ENCODE data around the gene TMTC2.

The TMTC2 gene

DNA sequence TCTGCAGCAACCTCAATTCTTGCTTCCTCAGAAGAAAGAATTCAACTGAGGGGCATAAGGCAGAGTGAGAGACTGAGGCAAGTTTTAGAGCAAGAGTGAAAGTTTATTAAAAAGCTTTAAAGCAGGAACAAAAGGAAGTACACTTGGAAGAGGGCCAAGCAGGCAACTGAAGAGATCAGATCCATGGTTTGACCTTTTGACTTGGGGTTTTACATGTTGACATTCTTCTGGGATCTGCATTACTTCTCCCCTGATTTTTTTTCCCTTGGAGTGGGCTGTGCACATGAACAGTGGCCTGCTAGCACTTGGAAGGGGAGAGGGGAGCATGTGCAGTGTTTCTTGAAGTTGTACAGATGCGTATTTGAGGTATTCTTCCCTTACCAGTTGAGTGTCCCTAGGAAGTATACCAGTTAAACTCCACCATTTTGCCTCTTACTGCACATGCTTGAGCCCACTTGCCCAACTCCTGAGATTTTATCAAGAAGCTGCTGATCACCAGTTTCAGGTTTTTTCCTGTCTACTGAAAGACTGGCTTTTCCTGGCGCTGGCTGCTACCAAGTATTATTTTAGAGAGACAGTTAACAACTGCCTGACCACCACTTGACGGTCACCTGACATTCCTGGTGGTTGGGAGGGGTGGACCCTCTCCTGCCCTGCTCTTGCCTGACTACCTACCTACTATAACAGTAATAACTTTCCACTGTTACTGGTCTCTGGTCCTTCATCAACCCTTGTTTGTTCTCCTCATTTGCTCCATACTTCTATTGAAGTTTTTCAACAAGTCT lies 26.0 kb upstream of the TMTC2 start:
- no peak overlapping the region for H3K4me3 ChIP-seq (ENCODE audit: low read depth, low read length)

DNA sequence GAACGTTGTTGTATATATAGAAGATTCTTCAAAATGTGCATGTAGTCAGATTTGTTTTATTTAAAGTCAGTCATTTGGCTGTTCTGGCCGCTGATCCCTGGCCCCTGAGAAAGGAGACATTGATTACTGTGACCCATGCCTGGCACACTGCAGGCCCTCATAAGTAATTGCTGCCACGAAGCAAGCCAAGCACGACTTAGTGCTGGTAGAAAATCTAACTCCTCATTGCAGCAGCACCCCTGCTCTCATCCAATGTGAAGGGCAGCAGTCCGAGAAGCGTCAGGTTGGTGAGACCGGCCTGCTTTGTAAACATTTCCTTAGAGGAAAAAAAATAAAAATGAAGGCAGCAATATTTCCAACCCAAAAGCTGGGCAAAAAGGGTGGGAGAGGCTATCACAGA lies 22.8 kb upstream of the TMTC2 start:
- H3K9me3 ChIP-seq (ENCODE audit: control insufficient read depth, insufficient read depth, low read length): no peaks in the 10 kb centered on the region
- H3K4me1 ChIP-seq (ENCODE audit: control insufficient read depth, insufficient read depth, low read length): no peaks in the 10 kb centered on the region
- no peaks in the 10 kb centered on the region for H3K36me3 ChIP-seq (ENCODE audit: control insufficient read depth, insufficient read depth, low read length)
- no peak overlapping the region for H3K9ac ChIP-seq (ENCODE audit: low read depth, low read length)
- H3K4me3 ChIP-seq (ENCODE audit: low read depth, low read length): no peak overlapping the region
- H3K27me3 ChIP-seq (ENCODE audit: control insufficient read depth, insufficient read depth, low read length): no peaks in the 10 kb centered on the region

More for the DNA sequence above, 26.0 kb upstream of the TMTC2 start:
- Histone ChIP-seq H3K36me3 (ENCODE audit: control insufficient read depth, insufficient read depth, low read length) (no peaks in the 10 kb centered on the region), H3K27me3 (ENCODE audit: control insufficient read depth, insufficient read depth, low read length) (no peaks in the 10 kb centered on the region), H3K9ac (ENCODE audit: low read depth, low read length) (no peak overlapping the region), H3K9me3 (ENCODE audit: control insufficient read depth, insufficient read depth, low read length) (no peaks in the 10 kb centered on the region), H3K4me1 (ENCODE audit: control insufficient read depth, insufficient read depth, low read length) (no peaks in the 10 kb centered on the region)

DNA sequence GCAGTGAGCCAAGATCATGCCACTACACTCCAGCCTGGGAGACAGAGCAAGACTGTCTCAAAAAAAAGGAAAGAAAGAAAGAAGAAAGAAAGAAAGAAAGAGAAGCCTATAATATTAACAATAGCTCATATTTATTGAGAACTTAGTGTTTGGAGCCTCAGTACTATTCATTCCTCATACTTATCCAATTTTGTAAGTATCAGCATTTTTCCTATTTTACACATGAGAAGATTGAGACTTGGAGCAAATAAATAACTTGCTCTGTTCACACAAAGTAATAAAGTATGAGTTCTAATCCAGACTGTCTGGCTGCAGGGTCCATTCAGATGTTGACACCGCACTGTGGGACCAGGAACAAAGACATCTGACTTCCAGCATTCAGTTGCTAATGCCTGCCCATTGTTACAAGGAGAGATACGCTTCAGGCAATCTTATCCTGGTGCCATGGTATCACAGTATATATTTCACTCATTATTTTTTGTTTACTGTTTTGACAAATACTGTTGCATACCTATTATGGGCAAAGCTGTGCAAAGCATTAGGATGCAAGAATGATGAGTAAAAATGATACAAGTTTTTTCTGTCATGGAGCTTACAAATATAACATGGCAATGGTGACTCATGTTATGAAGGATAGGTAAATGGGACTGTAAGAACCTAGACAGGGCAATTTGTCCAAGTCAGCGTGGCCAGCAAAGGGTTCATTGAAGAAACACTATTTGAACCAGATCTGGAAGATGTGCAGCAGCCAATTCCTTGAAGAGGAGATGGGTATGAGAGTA lies 21.4 kb upstream of the TMTC2 start:
- Histone ChIP-seq H3K9me3 (ENCODE audit: control insufficient read depth, insufficient read depth, low read length) (no peaks in the 10 kb centered on the region), H3K36me3 (ENCODE audit: control insufficient read depth, insufficient read depth, low read length) (no peaks in the 10 kb centered on the region), H3K4me1 (ENCODE audit: control insufficient read depth, insufficient read depth, low read length) (no peaks in the 10 kb centered on the region), H3K9ac (ENCODE audit: low read depth, low read length) (no peak overlapping the region), H3K27me3 (ENCODE audit: control insufficient read depth, insufficient read depth, low read length) (no peaks in the 10 kb centered on the region), H3K4me3 (ENCODE audit: low read depth, low read length) (no peak overlapping the region)

DNA sequence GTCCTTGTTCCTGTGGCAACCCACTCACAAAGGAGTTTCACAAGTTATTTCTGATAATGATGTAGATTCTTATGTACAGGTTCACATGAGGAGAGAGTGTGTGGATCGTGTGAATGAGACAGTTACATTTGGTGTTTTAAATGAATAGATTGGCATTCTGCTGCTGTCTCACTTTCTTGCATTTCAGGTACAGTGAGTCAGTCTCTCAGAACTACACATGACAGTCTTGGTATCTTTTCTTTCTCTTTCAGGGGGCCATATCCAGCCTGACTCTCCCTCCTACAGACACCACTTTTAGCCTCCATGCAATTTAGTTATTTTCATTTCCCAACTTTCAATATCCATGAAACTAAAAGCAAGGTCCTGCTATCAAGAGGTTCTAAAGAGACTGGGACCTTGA lies 19.9 kb upstream of the TMTC2 start:
- H3K4me3 ChIP-seq (ENCODE audit: low read depth, low read length): no peak overlapping the region
- H3K27me3 ChIP-seq (ENCODE audit: control insufficient read depth, insufficient read depth, low read length): no peaks in the 10 kb centered on the region
- no peaks in the 10 kb centered on the region for H3K36me3 ChIP-seq (ENCODE audit: control insufficient read depth, insufficient read depth, low read length)
- H3K4me1 ChIP-seq (ENCODE audit: control insufficient read depth, insufficient read depth, low read length): no peaks in the 10 kb centered on the region
- no peaks in the 10 kb centered on the region for H3K9me3 ChIP-seq (ENCODE audit: control insufficient read depth, insufficient read depth, low read length)
- no peak overlapping the region for H3K9ac ChIP-seq (ENCODE audit: low read depth, low read length)

DNA sequence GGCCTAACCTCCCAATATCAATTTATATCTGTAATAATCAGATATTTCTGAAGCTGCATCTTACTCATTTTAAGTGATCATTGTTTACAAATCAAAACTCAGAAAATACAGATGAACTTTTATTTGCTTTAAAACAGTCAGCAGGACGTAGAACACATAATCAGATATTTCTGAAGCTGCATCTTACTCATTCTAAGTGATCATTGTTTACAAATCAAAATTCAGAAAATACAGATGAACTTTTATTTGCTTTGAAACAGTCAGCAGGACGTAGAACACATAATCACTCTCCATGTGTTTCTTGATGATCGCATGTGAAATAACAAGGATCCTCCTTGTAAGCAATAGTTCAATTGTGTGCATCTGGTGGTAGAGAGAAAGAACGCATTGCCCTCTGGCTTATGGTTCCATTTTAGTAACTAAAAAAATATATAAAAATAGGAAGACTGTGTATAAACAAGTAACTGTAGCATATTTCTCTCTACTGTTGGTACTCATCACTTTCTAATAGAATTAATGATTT lies 15.0 kb upstream of the TMTC2 start:
- Histone ChIP-seq H3K9me3 (ENCODE audit: control insufficient read depth, insufficient read depth, low read length) (no peaks in the 10 kb centered on the region), H3K4me1 (ENCODE audit: control insufficient read depth, insufficient read depth, low read length) (no peaks in the 10 kb centered on the region), H3K9ac (ENCODE audit: low read depth, low read length) (no peak overlapping the region), H3K36me3 (ENCODE audit: control insufficient read depth, insufficient read depth, low read length) (no peaks in the 10 kb centered on the region), H3K4me3 (ENCODE audit: low read depth, low read length) (no peak overlapping the region), H3K27me3 (ENCODE audit: control insufficient read depth, insufficient read depth, low read length) (no peaks in the 10 kb centered on the region)

DNA sequence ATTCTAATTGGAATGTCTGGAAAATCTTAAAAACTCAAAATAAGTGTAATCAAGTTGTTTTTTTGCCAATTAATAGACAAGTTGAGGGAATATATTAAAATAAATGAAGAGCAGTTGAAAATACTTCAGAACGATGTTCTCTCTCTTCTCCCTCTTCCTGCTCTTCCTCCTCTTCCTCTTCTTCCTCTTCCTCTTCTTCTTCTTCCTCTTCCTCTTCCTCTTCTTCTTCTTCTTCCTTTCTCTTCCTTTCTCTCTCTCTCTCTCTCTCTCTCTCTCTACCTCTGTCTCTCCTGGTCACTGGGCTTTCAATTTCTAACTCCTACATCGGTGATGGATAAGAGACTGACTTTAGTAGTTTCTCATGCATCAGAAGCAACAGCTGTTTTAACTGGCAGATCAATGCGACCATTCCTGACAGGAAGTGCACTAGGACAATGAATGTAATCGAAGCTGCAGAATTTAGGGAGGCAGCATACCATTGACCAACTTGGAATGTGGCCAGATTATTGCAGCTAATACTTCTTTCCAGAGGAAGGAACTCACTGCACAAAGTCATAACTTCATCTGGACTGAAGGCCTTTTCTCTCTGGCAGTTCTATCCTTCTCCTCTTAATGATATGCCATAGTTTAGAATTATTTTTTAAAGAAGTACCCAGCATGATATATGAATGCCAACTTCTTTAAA lies 13.8 kb upstream of the TMTC2 start:
- H3K36me3 ChIP-seq (ENCODE audit: control insufficient read depth, insufficient read depth, low read length): no peaks in the 10 kb centered on the region
- H3K9me3 ChIP-seq (ENCODE audit: control insufficient read depth, insufficient read depth, low read length): no peaks in the 10 kb centered on the region
- no peaks in the 10 kb centered on the region for H3K4me1 ChIP-seq (ENCODE audit: control insufficient read depth, insufficient read depth, low read length)
- no peak overlapping the region for H3K9ac ChIP-seq (ENCODE audit: low read depth, low read length)
- no peak overlapping the region for H3K4me3 ChIP-seq (ENCODE audit: low read depth, low read length)
- no peaks in the 10 kb centered on the region for H3K27me3 ChIP-seq (ENCODE audit: control insufficient read depth, insufficient read depth, low read length)

DNA sequence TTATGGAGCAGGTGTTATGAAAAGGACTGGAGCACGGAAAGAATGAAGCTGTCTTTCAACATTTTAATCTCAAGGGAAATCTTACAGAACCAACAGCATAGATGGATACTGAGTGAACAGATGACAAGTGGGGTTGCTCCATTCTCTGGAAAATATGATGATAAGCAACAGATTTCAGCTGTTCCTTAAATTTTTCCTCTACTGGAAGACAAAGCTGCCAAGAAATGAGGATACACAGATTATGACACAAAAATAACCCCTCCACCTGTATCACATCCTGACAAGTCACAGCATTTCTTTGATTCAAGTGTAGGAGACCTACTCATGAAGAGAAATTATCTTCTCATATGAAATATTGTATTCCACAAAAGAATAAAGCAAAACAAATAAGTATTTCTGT lies 13.0 kb upstream of the TMTC2 start:
- Histone ChIP-seq H3K4me1 (ENCODE audit: control insufficient read depth, insufficient read depth, low read length) (no peaks in the 10 kb centered on the region), H3K4me3 (ENCODE audit: low read depth, low read length) (no peak overlapping the region), H3K36me3 (ENCODE audit: control insufficient read depth, insufficient read depth, low read length) (no peaks in the 10 kb centered on the region), H3K9me3 (ENCODE audit: control insufficient read depth, insufficient read depth, low read length) (no peaks in the 10 kb centered on the region), H3K9ac (ENCODE audit: low read depth, low read length) (no peak overlapping the region), H3K27me3 (ENCODE audit: control insufficient read depth, insufficient read depth, low read length) (no peaks in the 10 kb centered on the region)

DNA sequence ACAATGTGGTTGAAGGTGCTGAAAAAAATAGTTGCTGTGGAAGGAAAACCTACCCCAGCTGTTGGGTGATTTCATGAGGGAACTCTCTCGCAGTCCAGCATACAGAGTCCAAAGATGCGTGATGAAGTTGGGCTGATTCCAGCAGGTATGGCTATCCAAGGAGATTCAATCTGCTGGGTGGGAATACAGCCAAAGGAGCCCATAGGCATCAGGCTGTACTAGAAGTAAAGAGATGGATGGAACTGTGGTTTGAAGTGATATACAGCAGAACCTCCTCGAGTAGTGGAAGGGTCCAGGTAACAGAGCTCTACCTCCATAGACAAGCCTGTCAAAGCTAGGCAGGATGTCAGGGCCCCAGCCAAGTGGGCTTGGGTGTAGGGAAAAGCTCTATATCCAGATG lies 11.5 kb upstream of the TMTC2 start:
- H3K9ac ChIP-seq (ENCODE audit: low read depth, low read length): no peak overlapping the region

DNA sequence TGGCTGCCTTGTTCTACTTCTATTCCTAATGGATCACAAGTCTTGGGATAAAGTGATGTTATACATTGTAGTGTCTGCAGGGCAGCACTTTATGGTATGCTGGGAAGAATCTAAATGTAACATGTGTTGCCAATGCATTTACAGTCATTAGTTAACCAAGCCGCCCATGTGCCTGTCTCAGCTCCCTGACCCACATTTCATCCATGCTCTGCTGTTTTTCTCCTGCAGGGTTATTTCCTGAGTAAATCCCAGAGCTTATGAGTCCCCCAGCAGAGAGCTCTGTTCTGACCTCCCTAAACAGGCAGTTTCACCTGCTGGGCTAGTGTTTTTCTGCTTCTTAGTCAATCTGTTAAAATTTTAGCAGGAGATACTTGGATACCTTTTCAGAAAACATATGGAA lies 4.4 kb upstream of the TMTC2 start:
- Histone ChIP-seq H3K4me3 (ENCODE audit: low read depth, low read length) (no peak overlapping the region), H3K9ac (ENCODE audit: low read depth, low read length) (no peak overlapping the region), H3K36me3 (ENCODE audit: control insufficient read depth, insufficient read depth, low read length) (no peaks in the 10 kb centered on the region), H3K27me3 (ENCODE audit: control insufficient read depth, insufficient read depth, low read length) (peaks cover 5% of the 10 kb centered on the region), H3K4me1 (ENCODE audit: control insufficient read depth, insufficient read depth, low read length) (no peaks in the 10 kb centered on the region), H3K9me3 (ENCODE audit: control insufficient read depth, insufficient read depth, low read length) (no peaks in the 10 kb centered on the region)

More for the DNA sequence above, 11.5 kb upstream of the TMTC2 start:
- H3K9me3 ChIP-seq (ENCODE audit: control insufficient read depth, insufficient read depth, low read length): no peaks in the 10 kb centered on the region
- no peaks in the 10 kb centered on the region for H3K27me3 ChIP-seq (ENCODE audit: control insufficient read depth, insufficient read depth, low read length)
- H3K4me3 ChIP-seq (ENCODE audit: low read depth, low read length): no peak overlapping the region
- H3K36me3 ChIP-seq (ENCODE audit: control insufficient read depth, insufficient read depth, low read length): no peaks in the 10 kb centered on the region
- H3K4me1 ChIP-seq (ENCODE audit: control insufficient read depth, insufficient read depth, low read length): no peaks in the 10 kb centered on the region

DNA sequence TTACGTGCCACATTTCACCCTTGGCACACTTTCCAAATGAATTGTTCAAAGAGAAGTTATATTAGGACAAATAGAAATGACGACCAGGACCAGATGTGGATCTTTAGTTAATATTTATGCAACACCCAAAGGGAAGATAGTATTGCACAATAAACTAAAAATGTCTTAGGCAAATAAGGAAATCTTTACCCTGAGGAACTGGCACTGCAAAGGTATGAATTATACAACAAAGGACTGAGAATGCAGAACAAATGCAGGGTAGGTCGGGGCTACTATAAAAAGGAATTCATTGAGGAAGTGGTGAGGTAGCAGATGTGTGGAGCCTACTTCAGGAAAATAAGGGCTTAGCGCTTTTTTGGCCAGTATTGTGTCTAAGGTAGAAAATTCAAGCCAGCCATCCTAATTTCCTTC lies 3.9 kb upstream of the TMTC2 start:
- no peaks in the 10 kb centered on the region for H3K36me3 ChIP-seq (ENCODE audit: control insufficient read depth, insufficient read depth, low read length)
- H3K27me3 ChIP-seq (ENCODE audit: control insufficient read depth, insufficient read depth, low read length): peaks cover 5% of the 10 kb centered on the region
- H3K4me1 ChIP-seq (ENCODE audit: control insufficient read depth, insufficient read depth, low read length): no peaks in the 10 kb centered on the region
- no peak overlapping the region for H3K9ac ChIP-seq (ENCODE audit: low read depth, low read length)
- H3K4me3 ChIP-seq (ENCODE audit: low read depth, low read length): no peak overlapping the region
- H3K9me3 ChIP-seq (ENCODE audit: control insufficient read depth, insufficient read depth, low read length): no peaks in the 10 kb centered on the region

DNA sequence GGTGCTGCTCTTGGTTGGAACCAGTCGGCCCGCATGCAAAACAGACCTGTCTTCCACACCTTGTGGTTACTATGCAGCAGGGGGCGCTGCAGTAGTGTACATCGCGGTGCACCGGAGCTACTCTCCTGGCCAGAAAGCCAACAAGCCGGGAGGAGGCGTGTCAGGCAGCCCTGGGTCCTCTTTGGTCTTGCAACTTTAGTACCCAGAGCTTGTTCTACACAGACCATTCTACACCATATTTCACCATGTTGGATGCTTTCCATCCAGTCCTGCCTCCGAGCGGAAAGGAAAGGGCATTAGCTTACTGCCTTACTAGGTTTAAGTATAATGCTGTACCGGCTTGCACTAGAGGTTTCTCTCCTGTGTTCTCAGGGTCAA lies 927 bp upstream of the TMTC2 start:
- Histone ChIP-seq H3K36me3 (ENCODE audit: control insufficient read depth, insufficient read depth, low read length) (no peaks in the 10 kb centered on the region), H3K9me3 (ENCODE audit: control insufficient read depth, insufficient read depth, low read length) (no peaks in the 10 kb centered on the region), H3K9ac (ENCODE audit: low read depth, low read length) (no peak overlapping the region), H3K4me3 (ENCODE audit: low read depth, low read length) (peak overlapping the region; percentile 86), H3K4me1 (ENCODE audit: control insufficient read depth, insufficient read depth, low read length) (peaks cover 4% of the 10 kb centered on the region), H3K27me3 (ENCODE audit: control insufficient read depth, insufficient read depth, low read length) (peaks cover 13% of the 10 kb centered on the region)

Data from iPS-15b (cell line).